BE2C (cell line): ENCODE data around the gene NEK11.

Source experiments
- DNase-seq: peaks from one replicate; pipeline ENCODE4 v3.0.0-alpha.2; 2020
- H3K27me3 ChIP-seq: fragments of 250-450 bp; sonication (Bioruptor Pico); 2 replicates; pipeline ENCODE4 v1.5.1; 2020; ENCODE audit warnings: mild to moderate bottlenecking
- H3K36me3 ChIP-seq: fragments of 250-450 bp; sonication (Bioruptor Pico); 2 replicates; pipeline ENCODE4 v1.5.1; 2020; ENCODE audit warnings: mild to moderate bottlenecking
- H3K4me1 ChIP-seq: fragments of 250-450 bp; sonication (Bioruptor Pico); 2 replicates; pipeline ENCODE4 v1.5.1; 2020
- H3K4me3 ChIP-seq: 2 replicates; pipeline ENCODE4 v1.5.1; 2011; ENCODE audit warnings: low read depth, low read length
- H3K9me3 ChIP-seq: fragments of 250-450 bp; sonication (Bioruptor Pico); 2 replicates; pipeline ENCODE4 v1.5.1; 2020
- CTCF ChIP-seq: IDR thresholded peaks from 2 replicates; pipeline ENCODE4 v1.5.1; 2012; ENCODE audit warnings: mild to moderate bottlenecking, low read depth, low read length

NEK11 gene

GRCh38 chr3:131047582-131047981, 20.9 kb downstream of the NEK11 start:
- peak; percentile 35 for TF ChIP-seq CTCF
- H3K36me3 ChIP-seq: no peaks in the 10 kb centered on the region
- no peaks in the 10 kb centered on the region for H3K27me3 ChIP-seq
- peak; percentile 40 for DNase-seq
- no peaks in the 10 kb centered on the region for H3K4me1 ChIP-seq
- no peak overlapping the region for H3K4me3 ChIP-seq
- H3K9me3 ChIP-seq: no peaks in the 10 kb centered on the region

GRCh38 chr3:131048030-131048429, 21.4 kb downstream of the NEK11 start:
- no peak for DNase-seq
- TF ChIP-seq CTCF: no peak

GRCh38 chr3:131050001-131050400, 23.3 kb downstream of the NEK11 start:
- no peak for TF ChIP-seq CTCF
- Histone ChIP-seq H3K36me3 (no peaks in the 10 kb centered on the region), H3K4me3 (no peak overlapping the region), H3K9me3 (no peaks in the 10 kb centered on the region), H3K27me3 (no peaks in the 10 kb centered on the region), H3K4me1 (peaks cover 2% of the 10 kb centered on the region; the same call in 1 of the 2 replicates)
- DNase-seq: no peak

More at GRCh38 chr3:131048030-131048429, 21.4 kb downstream of the NEK11 start:
- H3K36me3 ChIP-seq: no peaks in the 10 kb centered on the region
- no peaks in the 10 kb centered on the region for H3K4me1 ChIP-seq
- no peak overlapping the region for H3K4me3 ChIP-seq
- H3K9me3 ChIP-seq: no peaks in the 10 kb centered on the region
- no peaks in the 10 kb centered on the region for H3K27me3 ChIP-seq

DNA sequence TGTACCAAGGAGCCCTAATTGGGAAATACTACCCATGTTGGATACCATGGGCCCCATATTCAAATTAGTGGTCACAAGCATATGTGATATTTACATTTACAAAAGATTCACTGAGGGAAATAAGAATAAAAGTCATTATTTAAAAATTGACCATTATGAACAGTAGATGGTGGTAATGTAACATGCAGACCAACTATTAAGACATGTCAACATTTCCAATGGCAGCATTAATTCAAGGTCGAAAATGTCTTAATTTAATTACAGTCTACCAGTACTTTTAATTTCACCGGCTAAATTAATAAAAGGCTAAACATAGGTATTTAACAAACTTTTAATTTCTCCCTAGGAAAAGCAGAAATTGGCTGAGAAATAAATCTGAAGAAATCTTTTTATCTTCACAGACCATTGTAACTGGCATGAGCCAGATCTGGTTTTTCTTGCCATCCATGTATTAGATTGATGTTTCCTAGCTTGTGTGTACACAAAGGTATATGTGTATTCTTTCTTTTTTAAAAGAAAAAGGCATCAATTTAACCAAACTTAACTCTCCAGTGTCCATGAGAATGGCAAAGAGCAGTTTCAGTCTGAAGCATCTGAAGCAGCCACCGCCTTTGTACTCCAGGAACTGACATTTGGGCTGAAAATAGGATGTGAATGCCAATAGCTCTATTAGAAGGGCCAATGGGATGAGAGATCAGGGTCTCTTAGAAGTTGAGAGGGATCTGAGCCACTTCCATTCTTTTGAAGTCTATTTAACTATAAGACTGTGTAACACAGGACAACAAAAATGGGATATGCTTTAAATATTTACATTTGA, 26.6 kb downstream of the NEK11 start:
- TF ChIP-seq CTCF: peak; percentile 57
- Histone ChIP-seq H3K9me3 (no peaks in the 10 kb centered on the region), H3K27me3 (no peaks in the 10 kb centered on the region), H3K4me3 (no peak overlapping the region), H3K4me1 (peaks cover 2% of the 10 kb centered on the region; the same call in 1 of the 2 replicates), H3K36me3 (no peaks in the 10 kb centered on the region)
- DNase-seq: no peak

DNA sequence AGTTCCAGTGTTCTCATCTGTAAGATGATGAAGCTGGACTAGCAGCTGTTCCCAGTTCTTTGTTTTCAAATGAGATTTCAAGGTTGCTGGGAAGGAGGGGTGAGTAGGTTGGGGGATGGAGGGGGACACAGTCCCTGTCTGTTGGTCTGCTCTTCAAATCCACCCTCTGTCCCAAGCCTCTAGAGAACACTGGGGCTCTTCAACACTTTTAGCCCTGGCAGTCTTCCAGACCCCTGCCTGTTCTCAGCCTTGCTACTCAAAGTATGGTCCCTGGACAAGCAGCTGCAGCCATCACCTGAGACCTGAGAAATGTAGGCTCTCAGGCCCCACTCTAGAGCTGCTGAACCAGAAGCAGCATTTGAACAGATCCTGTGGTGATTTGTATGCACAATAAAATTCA, 41.3 kb downstream of the NEK11 start:
- no peaks in the 10 kb centered on the region for H3K9me3 ChIP-seq
- no peaks in the 10 kb centered on the region for H3K27me3 ChIP-seq
- no peaks in the 10 kb centered on the region for H3K36me3 ChIP-seq
- H3K4me1 ChIP-seq: peaks cover 14% of the 10 kb centered on the region
- peak; percentile 28 for DNase-seq
- no peak overlapping the region for H3K4me3 ChIP-seq
- TF ChIP-seq CTCF: no peak

GRCh38 chr3:131072099-131072559, 45.5 kb downstream of the NEK11 start:
- Histone ChIP-seq H3K27me3 (no peaks in the 10 kb centered on the region), H3K4me3 (no peak overlapping the region), H3K36me3 (no peaks in the 10 kb centered on the region), H3K9me3 (no peaks in the 10 kb centered on the region), H3K4me1 (peaks cover 40% of the 10 kb centered on the region)
- DNase-seq: no peak
- no peak for TF ChIP-seq CTCF
